T-helper 2 cell treated with Interferon-gamma antibody and Interleukin-4, amounts not matched to agents 100 ng/mL and 5 ng/mL, for 36 hours (primary cell): Measurements from ENCODE around the gene ADAT1. TPM values are rescaled to one million over a fixed set of nuclear protein-coding genes. Genes with fewer than 3 reads are reported as not detected.

Experiments
- intact Hi-C: fragments of 100-400 bp; cut with micrococcal nuclease; formaldehyde crosslinking; loops from one replicate; pipeline ENCODE4 v1.15.1; 2023
- total RNA-seq: library from RNA; stranded (reverse); gene quantifications from 2 replicates; pipeline ENCODE4 v1.2.3, GENCODE V29; 2022

Gene ADAT1
- 45.1 and 47.8 TPM in 2 replicates for total RNA-seq

GRCh38 chr16:75622761-75623605, at the start of gene ADAT1:
ADAT1 (minus strand) TSS chr16:75623281; CDS start chr16:75620799, 2,482 bp downstream.
- intact Hi-C loops = loop anchor here (1.0 to 2.0 kb wide), 8 partner anchors 24 to 1568 kb away; partner anchors contain the start of genes CFDP1, GABARAPL2, KARS1 and MON1B

- intact Hi-C loops = no loop called here
Observed at GRCh38 chr16:75667503-75667902, 44.4 kb upstream of the ADAT1 start.

- intact Hi-C loops = no loop called here
Observed at GRCh38 chr16:75660726-75661302, 37.7 kb upstream of the ADAT1 start.

GRCh38 chr16:75660321-75660720, 37.2 kb upstream of the ADAT1 start:
- intact Hi-C loops = no loop called here

- intact Hi-C loops = no loop called here
Observed at GRCh38 chr16:75658175-75658574, 35.1 kb upstream of the ADAT1 start.

GRCh38 chr16:75653922-75654321, 30.8 kb upstream of the ADAT1 start:
- intact Hi-C loops = no loop called here

GRCh38 chr16:75648265-75649076, 25.4 kb upstream of the ADAT1 start:
- intact Hi-C loops = loop anchor here (1.0 to 10.0 kb wide), 4 partner anchors 184 to 982 kb away; partner anchors contain the start of genes CFDP1, RFWD3, TMEM170A and WDR59

GRCh38 chr16:75647492-75648264, 24.6 kb upstream of the ADAT1 start, which contains the start of the genes KARS1 and TERF2IP:
KARS1 (minus strand) TSS chr16:75647665; CDS start chr16:75647639, 26 bp downstream.
TERF2IP (plus strand) TSS chr16:75647773; CDS start chr16:75647883, 110 bp downstream.
- intact Hi-C loops = loop anchor here (1.0 to 10.0 kb wide), 12 partner anchors 24 to 1543 kb away; partner anchors contain the start of genes ADAT1, CFDP1, GABARAPL2 and PSMD7

GRCh38 chr16:75647112-75647491, 24.0 kb upstream of the ADAT1 start:
- intact Hi-C loops = loop anchor here (1.0 to 10.0 kb wide), 9 partner anchors 24 to 1543 kb away; partner anchors contain the start of genes ADAT1, GABARAPL2, PSMD7 and TMEM231

- intact Hi-C loops = loop anchor here (10.0 kb wide), 1 partner anchor 660 kb away; the partner anchor contains the start of gene WDR59
Observed at GRCh38 chr16:75644240-75645012, 21.3 kb upstream of the ADAT1 start.

- intact Hi-C loops = loop anchor here (10.0 kb wide), 1 partner anchor 656 kb away; the partner anchor contains the start of gene WDR59
Observed at GRCh38 chr16:75640598-75640997, 17.5 kb upstream of the ADAT1 start.

- intact Hi-C loops = no loop called here
Observed at GRCh38 chr16:75635036-75635435, 12.0 kb upstream of the ADAT1 start.

GRCh38 chr16:75632857-75633256, 9.8 kb upstream of the ADAT1 start:
- intact Hi-C loops = no loop called here

- intact Hi-C loops = no loop called here
Observed at GRCh38 chr16:75630052-75630451, 7.0 kb upstream of the ADAT1 start.

GRCh38 chr16:75629132-75629531, 6.1 kb upstream of the ADAT1 start:
- intact Hi-C loops = no loop called here

GRCh38 chr16:75628351-75628750, 5.3 kb upstream of the ADAT1 start:
- intact Hi-C loops = no loop called here

GRCh38 chr16:75627851-75628250, 4.8 kb upstream of the ADAT1 start:
- intact Hi-C loops = no loop called here

GRCh38 chr16:75626806-75627205, 3.7 kb upstream of the ADAT1 start:
- intact Hi-C loops = no loop called here

- intact Hi-C loops = no loop called here
Observed at GRCh38 chr16:75624921-75625334, 1.8 kb upstream of the ADAT1 start.

GRCh38 chr16:75621170-75621477, 2.0 kb downstream of the ADAT1 start:
- intact Hi-C loops = no loop called here
